ENCODE results near the gene CPE. TPM values are rescaled to one million over a fixed set of nuclear protein-coding genes. Genes with fewer than 3 reads are reported as not detected.
"Not testable (repeated sequence)": the region's sequence is repeated elsewhere in the genome, so short reads cannot be mapped to it uniquely, and the experiment has no call there.

CPE gene
- total RNA-seq, 1 donor: 79.4 TPM

DNA sequence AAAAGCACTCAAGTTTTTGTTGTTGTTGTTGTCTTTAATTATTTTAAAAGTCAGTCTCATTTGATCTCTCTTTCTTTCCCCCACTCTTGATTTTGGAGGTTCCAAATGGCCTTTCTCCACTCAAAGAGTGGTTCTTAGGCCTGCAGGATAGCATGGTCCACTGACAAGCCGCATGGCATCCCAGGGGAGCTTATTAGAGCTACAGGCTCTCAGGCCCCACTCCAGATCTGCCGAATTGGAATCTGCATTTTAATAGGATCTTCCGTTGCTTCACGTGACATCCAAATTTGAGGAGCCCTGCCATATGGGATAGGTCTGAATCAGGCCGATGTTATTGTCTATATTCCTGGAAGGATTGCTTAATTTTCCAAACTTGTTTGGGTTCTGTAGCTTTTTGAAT, 72.1 kb downstream of the CPE start:
- TF ChIP-seq CTCF (IDR thresholded peaks at IDR 0.05; ENCODE audit: insufficient read depth, low read length): no peak
- no peak for DNase-seq (ENCODE audit: low read depth)
- H3K4me3 ChIP-seq (ENCODE audit: low read depth, low read length): no peak overlapping the region

GRCh38 chr4:165453140-165453539, 74.3 kb downstream of the CPE start:
- DNase-seq (ENCODE audit: low read depth); H3K4me3 ChIP-seq (ENCODE audit: low read depth, low read length): not testable (repeated sequence)

GRCh38 chr4:165454426-165454825, 75.6 kb downstream of the CPE start:
- TF ChIP-seq CTCF (IDR thresholded peaks at IDR 0.05; ENCODE audit: insufficient read depth, low read length): no peak
- no peak overlapping the region for H3K4me3 ChIP-seq (ENCODE audit: low read depth, low read length)
- DNase-seq (ENCODE audit: low read depth): no peak

DNA sequence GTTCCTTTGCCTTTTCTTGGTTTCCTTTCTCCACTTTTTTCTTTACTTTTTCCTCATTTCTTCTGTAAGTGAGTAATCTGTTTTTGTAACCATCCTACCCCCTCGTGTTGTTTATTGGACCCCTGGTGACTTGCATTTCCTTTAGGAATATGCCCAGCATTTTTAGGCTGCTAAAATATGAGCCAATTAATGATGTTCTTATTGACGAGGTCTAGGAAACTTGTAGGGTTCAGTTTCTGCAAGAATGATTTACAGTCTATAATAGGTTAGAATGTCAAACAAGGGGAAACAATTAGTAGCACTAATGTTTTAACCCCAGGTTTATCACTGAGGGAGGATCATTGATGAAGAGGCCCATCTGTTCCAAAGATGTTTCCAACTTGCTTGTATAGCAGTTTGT, 79.0 kb downstream of the CPE start:
- no peak overlapping the region for H3K4me3 ChIP-seq (ENCODE audit: low read depth, low read length)
- no peak for TF ChIP-seq CTCF (IDR thresholded peaks at IDR 0.05; ENCODE audit: insufficient read depth, low read length)
- DNase-seq (ENCODE audit: low read depth): no peak

DNA sequence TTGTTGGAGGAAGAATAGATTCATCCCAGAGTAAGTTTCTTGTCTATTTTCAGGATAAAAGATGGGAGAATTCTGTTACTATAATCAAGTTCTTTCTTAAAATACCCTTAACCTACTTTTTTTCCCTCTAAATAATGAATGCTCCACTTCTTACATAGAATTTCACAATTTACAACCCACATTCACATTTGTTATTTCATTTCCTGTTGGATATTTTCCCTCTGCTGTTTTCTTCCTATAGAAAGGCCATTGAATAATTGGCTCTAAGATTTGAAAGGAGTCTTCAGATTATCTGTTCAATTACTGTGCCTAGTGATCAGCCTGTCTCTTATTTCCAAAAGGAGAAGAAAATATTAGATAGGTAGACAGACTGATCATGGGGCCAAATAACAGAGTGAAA, 79.7 kb downstream of the CPE start:
- H3K4me3 ChIP-seq (ENCODE audit: low read depth, low read length): no peak overlapping the region
- no peak for TF ChIP-seq CTCF (IDR thresholded peaks at IDR 0.05; ENCODE audit: insufficient read depth, low read length)
- peak; percentile 33 for DNase-seq (ENCODE audit: low read depth)

DNA sequence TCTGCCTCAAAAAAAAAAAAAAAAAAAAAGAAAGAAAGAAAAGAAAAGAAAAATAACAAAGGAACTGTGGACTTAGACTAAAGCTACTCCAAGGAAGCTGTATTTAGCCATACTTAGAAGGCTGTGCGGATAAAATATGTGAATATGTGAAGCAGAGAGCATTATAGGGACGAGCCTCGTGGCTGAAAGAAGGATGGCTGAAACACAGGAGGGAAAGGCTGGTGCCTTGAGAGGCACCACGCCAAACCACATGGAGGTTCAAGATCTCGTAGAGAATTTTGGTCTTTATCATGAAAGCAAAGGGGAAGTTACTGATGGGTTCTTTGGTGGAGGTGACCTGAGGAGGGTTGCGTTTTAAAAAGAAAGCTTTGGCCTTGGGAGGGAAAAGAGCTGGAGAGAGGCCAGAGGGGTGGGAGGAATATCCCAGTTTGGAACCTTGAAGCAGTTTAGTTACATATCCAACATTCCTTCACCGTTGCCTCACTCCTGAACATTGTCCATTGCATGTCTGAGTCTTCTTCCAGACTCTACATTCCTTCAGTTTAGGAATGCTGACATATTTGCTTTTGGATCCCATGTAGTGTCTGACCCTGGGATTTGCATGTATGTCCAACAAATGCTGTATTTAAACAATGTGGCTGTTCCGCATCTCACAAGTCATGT, 82.5 kb downstream of the CPE start:
- no peak for TF ChIP-seq CTCF (IDR thresholded peaks at IDR 0.05; ENCODE audit: insufficient read depth, low read length)
- peak overlapping the region; percentile 26 for H3K4me3 ChIP-seq (ENCODE audit: low read depth, low read length)
- DNase-seq (ENCODE audit: low read depth): peak; percentile 97

DNA sequence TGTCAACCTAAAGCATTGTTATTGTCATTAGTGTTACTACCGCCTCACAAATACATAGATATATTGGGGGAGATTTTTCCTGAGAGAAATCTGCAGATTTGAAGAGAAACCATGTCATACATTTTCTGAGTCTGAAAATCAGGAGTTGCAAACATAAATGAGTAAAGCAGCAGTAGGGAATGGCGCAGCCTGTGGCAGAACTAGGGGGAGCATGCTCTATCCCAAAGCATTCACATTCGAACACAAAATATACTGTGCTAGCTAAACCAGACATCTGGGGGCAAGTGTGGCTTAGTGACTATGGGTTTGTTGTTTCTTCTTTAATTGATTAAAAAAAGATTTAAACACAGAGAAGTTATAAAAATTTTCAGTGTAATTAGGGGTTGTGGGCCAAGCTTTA, 83.2 kb downstream of the CPE start:
- peak; percentile 37 for TF ChIP-seq CTCF (IDR thresholded peaks at IDR 0.05; ENCODE audit: insufficient read depth, low read length)
- H3K4me3 ChIP-seq (ENCODE audit: low read depth, low read length): no peak overlapping the region
- DNase-seq (ENCODE audit: low read depth): peak; percentile 22

Data from fibroblast of the aortic adventitia (primary cell).